NT2/D1 (cell line): Measurements from ENCODE around the gene MYO7B.

Experiments
- SUZ12 ChIP-seq: IDR thresholded peaks from 2 replicates; pipeline ENCODE4 v1.6.1; 2011; ENCODE audit not compliant: insufficient read length, insufficient read depth; ENCODE audit errors: extremely low read depth
- YY1 ChIP-seq: IDR thresholded peaks from 2 replicates; pipeline ENCODE4 v1.6.1; 2011; ENCODE audit not compliant: insufficient read length, insufficient read depth
- ZNF274 ChIP-seq: IDR thresholded peaks from 2 replicates; pipeline ENCODE4 v1.6.1; 2011; ENCODE audit warnings: mild to moderate bottlenecking, low read depth, low read length

- no peak for TF ChIP-seq YY1
- no peak for TF ChIP-seq ZNF274
- no peak for TF ChIP-seq SUZ12
Measured at GRCh38 chr2:127514076-127514475, 21.4 kb upstream of the MYO7B start.
